Activated CD4-positive, alpha-beta T cell treated with anti-CD3 and anti-CD28 coated beads for 48 hours (primary cell): ENCODE data around the gene ORAI1.
"Not testable (repeated sequence)": the region's sequence is repeated elsewhere in the genome, so short reads cannot be mapped to it uniquely, and the experiment has no call there.

Experiments
- DNase-seq: peaks from one replicate; pipeline ENCODE4 v3.0.0-alpha.2; 2020

Gene ORAI1

DNA sequence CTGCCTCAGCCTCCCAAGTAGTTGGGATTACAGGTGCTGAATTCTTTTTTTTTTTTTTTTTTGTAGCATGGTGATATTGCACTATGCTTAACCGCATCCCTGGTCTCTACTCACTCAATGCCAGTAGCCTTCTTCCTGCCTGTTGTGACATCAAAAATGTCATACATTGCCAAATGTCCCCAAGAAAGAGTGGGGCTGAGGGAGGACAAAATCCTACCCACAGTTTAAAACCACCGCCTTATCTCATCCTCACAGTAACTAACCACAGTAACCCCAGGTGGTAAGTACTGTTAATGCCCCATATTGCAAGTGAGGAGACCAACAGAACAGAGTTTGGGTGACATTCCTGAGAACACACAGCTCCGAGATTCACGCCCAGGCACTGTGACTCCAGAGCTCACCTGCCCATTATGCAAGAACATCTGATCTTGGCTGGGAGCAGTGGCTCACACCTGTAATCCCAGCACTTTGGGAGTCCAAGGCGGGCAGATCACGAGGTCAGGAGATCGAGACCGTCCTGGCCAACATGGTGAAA is 23.6 kb downstream of the ORAI1 start:
- DNase-seq, result no peak

DNA sequence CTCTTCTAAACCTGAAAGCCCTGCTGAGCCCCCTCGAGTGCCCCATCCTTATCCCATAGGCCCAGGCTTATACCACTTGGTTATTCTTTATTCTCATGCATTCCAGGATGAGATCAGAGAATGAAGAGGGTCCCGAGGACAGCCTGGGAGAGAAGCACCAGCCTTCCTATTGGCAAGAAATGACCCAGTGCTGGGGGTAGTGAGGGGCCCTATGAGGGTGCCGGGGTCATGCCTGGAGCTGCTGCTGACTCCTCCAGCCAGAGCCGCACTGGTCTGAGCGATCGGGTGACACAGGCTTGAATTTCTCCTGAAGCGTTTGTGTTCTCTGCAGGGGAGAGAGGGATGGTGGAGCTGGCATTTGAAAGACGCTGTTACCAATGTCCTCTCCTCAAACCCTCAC is 25.0 kb downstream of the ORAI1 start:
- DNase-seq, result no peak

DNA sequence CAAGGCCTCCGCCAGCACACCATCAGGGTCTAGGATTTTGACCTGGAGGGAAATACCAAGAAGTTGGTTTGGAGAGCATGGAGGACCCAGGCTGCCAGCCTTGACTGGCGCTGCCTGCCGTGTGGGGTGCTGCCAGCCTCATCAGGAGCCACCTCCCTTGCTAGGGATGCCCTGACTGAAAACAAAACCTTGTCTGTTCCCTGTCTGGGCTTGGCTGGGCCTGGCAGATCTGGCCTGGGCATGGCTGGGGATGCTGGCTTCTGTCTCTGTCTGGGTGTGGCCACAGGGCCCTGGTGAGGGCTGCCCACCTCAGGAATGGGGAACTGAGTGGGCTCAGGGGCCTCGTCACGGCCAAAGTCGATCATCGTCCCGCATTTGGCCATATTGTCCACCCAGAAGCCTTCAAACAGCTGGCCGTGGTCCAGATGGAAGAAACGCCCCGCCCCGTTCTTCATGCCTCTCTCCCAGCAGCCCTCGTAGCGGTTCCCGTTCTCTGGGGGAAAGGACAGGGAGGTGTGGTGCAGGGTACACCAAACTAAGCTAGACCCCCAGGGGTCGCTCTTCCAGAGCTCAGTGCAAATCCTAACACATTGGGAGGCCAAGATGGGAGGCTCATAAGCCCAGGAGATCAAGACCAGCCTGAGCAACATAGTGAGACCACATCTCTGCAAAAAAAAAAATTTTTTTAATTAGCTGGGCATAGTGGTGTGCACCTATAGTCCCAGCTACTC is 26.6 kb downstream of the ORAI1 start:
- DNase-seq, result no peak

DNA sequence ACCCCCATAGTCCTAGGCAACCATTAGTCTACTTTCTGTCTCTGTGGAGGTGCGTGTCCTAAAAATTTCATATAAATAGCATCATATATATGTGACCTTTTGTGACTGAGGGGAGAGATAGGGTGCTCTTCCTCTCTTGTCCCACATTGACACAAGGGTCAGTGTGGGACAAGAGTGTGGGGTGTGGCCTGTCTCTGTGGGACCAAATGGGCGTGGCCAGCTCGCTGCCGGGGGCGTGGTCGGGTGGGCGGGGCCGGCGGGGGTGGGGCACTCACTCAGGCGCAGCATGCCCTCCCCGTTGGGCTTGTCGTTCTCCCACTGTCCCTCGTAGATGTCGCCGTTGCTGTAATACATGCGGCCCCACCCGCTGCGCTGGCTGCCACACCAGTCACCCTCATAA is 27.7 kb downstream of the ORAI1 start:
- no peak for DNase-seq

DNA sequence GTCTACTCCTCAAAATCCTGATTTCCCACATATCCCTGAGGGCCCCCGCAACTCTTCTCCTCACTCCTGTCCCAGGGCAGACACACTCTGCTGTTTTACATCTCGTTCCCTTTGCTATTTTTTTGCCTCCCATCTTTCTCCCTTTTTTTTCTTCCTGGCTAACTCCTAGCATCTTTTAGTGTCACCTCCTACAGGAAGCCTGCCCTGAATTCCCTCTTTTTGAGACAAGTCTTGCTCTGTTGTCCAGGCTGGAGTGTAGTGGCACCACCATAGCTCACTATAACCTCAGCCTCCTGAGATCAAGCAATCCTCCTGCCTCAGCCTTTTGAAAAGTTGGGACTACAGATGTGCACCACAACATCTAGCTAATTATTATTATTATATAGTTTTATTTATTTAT is 29.8 kb downstream of the ORAI1 start:
- DNase-seq, result no peak

DNA sequence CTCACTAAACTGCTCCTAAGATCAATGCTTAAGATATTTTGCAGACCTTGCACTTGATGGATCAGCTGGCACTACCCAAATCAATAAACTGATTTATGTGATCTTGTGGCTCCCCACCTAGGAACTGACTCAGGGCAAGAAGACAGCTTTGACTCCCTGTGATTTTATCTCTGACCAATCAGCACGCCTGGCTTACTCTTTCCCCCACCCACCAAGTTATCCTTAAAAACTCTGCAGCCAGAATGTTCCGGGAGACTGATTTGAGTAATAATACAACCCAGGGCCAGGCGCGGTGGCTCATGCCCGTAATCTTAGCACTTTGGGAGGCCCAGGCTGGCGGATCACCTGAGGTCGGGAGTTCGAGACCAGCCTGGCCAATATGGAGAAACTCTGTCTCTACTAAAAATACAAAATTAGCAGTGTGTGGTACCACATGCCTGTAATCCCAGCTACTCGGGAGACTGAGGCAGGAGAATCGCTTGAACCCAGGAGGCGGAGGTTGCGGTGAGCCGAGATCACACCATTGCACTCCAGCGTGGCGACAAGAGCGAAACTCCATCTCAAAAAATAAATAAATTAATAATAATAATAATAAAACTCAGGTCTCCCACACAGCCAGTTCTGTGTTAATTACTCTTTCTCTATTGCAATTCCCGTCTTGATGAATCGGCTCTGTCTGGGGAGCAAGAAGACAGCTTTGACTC is 31.1 kb downstream of the ORAI1 start:
- peak; percentile 62 for DNase-seq

DNA sequence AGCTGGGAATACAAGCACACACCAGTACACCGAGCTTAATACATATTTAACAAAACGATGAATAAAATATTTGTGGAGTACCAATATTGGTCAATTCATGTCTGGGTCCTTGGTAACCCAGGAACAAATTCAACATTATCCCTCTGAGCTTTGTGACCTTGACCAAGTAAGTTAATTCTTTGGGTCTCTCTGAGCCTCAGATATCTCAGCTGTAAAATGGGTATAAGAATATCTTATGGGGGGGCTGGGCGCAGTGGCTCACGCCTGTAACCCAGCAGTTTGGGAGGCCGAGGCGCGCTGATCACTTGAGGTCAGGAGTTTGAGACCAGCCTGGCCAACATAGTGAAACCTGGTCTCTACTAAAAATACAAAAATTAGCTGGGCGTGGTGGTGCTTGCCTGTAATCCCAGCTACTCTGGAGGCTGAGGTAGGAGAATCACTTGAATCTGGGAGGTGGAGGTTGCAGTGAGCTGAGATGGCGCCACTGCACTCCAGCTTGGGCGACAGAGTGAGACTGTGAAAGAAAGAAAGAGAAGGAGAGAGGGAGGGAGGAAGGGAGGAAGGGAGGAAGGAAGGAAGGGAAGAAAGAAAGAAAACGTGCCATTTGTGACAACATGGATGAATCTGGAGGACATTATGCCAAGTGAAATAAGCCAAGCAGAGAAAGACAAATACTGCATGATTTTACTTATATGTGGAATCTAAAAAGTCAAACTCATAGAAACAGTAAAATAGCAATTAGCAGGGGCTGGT is 35.2 kb downstream of the ORAI1 start:
- DNase-seq, result not testable (repeated sequence)

DNA sequence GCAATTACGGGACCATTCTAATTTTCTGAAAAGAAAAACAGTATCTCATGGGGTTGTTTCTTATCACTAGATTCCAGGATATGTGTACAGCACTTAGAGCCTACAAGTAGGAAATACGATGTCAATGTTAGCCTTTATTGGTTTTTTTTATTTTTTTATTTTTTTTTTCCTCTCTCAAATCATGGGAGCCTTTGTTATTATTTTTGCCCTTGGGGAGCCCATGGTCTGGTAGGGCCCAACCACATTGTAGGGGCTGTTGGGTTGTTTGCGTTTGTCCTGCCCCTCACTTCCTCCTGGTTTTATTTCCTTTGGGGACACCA is 37.2 kb downstream of the ORAI1 start:
- DNase-seq, result no peak

DNA sequence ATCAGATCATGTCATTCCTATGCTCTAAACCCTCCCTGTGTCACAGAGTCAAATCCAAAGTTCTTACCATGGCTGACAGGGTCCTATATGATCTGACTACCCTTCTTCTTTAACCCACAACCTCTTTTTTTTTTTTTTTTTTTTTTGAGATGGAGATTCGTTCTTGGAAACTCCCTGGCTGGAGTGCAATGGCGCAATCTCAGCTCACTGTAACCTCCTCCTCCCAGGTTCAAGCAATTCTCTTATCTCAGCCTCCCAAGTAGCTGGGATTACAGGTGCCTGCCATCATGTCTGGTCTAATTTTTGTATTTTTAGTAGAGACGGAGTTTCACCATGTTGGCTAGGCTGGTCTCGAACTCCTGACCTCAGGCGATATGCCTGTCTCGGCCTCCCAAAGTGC is 40.5 kb downstream of the ORAI1 start:
- not testable (repeated sequence) for DNase-seq

DNA sequence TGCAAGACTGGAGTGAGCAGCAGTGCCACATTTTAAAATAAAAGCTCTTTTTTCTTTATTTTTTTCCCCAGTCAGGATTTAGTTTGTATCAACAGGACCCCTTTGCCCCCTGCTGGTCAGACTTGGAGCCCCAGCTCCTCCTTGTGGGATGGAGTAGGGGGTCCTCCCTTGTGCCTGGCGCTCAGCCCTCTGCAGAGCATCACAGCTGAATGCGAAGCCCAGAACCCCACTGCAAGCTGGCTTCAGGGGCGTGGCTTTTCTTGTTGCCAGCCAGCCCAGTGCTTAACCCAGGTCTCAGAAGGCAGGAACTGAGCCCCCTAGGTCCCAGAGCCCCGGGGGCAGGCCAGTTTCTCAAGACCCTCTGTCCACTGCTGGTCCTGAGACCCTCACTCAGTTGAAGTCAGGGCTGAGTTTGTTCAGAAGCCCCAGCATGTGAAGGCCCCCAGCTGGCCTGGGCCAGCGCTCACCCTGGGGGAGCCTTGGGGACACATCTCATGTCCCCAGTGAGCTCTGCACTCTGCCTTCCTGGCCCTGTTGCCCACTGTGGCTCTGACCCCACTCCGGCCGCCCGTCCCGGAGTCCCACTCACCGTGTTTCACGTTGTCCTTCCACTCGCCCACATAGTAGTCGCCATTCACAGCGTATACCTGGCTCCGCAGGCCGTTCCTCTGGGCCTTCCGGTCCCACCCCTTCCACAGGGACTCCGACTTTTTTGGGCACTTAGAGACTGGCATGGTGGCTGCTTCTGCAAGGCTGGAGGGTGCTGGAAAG is 42.6 kb downstream of the ORAI1 start:
- peak; percentile 72 for DNase-seq

DNA sequence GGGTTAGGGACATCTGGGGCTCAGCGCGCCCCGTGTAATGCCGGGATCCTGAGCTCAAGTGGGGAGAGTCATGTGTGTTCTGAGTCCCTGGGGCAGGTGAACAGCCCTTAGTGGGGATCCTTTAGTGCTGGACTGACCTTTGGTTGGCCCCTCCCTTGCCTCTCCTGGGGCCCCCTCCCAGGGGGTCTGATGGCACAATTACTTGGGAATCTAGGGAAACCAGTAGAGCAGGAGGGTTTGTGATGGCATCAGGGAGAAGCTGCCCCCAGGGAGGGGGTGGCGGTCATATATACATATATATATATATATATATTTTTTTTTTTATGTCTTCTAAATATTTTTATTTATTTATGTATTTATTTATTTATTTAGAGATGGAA is 43.2 kb downstream of the ORAI1 start, which contains the start of gene MORN3:
Gene MORN3 (minus strand): TSS at position 134 of the 380 bp plus-strand sequence. CDS start 171 bp downstream, outside the sequence.
- DNase-seq, result no peak

DNA sequence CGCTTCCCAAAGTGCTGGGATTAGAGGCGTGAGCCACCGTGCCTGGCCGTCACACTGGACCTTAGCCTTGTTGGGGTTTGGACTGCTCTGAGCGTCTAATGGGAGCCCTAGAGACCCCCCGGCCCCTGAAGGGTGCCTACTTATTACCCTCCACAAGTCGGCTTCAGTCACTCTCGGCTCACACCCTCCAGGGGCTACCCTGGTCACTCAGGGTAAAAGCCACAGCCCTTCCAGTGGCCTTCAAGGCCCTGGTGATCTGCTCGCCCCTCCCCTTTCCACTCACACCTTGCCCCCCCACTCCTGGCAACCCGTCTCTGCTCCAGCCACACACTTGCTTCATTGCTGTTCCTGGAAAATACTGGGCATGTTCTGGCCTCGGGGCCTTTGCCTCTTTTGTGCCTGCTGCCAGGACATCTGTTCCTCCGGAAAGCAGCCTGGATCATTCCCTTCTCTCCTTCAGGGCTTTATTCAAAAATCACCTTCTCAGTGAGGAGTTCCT is 46.7 kb downstream of the ORAI1 start:
- DNase-seq, result no peak

DNA sequence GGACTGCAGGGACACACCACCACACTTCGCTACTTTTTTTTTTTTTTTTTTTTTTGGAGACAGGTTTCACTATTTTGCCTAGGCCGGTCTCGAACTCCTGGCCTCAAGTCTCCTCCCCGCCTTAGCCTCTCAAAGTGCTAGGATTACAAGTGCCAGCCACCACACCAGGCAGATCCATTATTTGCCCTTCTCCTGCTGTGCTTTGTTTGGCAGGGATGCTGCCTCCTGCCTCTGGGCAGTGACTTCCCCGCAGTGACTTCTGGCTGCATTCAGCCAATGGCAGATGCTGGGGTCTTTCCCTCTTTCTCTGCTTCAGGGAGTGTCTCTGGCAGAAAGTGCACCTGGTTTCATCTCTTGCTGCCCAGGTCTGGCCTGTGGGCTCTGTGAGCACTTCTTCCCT is 49.9 kb downstream of the ORAI1 start:
- no peak for DNase-seq

DNA sequence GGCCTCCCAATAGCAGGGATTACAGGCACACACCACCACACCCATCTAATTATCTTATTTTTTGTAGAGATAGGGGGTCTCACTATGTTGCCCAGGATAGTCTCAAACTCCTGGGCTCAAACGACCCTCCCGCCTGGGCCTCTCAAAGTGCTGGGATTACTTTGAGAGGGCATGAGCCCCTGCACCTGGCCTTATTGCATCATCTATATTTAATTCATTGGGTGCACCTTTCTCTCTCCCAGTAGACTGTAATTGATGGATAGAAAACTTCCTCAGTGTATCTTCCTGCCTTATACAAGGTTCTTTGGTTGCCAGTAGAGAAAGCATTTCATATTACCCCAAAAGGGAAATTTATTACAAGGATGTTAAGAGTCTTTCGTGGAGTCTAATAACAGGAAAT is 52.0 kb downstream of the ORAI1 start:
- DNase-seq, result no peak

DNA sequence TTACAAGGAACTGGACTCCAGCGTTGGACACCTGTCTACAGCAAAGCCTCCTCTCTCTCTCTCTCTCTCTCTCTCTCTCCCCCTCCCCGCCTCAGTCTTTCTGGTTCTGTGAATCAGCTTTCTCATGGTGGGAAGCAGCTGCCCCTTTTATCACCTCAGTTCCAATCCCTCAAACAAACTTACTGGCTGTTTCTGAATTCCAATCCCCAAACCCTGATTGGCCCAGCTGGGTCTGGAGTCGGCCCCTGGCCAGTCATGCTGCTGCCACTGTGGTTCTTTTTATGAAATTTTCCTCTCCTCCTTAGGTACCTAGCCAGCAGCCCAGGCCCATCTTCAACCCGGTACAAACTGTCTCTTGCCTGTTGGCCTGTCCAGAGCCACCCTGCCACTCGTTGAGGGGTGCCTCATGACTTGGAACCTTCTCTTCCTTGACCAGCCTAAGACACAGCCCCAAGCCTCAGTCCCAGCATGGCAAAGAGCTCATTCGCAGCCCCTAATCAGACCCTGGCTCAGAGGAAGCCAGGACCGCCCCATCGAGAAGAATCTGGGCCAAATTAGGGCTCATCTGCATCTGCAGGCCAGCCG is 52.5 kb downstream of the ORAI1 start:
- DNase-seq, result no peak

DNA sequence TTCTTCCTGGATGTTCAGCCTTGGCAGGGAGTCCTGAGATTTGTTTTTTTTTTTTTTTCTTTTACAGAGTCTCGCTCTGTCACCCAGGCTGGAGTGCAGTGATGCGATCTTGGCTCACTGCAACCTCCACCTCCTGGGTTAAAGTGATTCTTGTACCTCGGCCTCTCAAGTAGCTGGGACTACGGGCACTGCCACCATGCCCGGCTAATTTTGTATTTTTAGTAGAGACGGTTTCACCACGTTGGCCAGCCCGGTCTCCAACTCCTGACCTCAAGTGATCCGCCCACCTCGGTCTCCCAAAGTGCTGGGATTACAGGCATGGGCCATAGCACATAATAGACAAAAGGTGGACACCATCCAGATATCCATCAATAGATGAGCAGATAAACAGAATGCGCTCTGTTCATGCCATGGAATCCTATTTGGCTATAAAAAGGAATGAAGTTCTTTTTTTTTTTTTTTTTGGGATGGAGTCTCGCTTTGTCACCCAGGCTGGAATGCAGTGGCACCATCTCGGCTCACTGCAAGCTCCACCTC is 53.4 kb downstream of the ORAI1 start:
- DNase-seq, result not testable (repeated sequence)

DNA sequence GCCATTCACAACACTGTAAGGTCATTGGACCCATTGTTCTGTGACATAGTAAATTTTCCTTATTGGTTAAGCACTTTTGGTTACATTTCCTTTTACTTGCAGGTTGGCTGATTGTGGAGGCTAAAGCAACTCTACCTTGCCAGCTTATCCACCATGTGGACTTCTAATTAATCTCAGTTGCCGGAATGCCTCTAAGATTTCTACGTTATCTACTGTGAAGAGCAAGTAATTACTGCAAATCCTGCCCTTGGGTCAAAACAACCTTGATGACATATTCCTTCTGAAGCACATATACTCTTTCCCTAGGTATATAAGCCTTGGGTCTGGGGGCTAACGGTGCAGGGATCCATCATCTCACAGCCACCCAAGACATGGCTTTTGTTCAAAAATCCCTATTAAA is 62.6 kb downstream of the ORAI1 start:
- no peak for DNase-seq

DNA sequence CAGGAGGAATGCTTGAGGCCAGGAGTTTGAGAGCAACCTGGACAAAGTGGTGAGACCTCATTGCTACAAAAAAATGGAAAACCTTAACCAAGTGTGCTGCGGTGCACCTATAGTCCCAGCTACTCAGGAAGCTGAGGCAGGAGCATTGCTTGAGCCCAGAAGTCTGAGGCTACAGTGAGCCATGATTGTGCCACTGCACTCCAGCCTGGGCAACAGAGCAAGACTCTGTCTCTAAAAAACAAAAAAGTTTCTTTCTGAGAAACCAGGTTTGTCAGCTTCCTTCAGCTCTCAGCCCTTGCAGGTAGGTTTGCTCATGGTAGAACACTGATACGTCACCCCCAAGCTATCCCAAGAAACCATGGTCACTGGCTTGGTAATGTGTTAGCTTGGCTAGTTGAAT is 63.1 kb downstream of the ORAI1 start:
- DNase-seq, result no peak
